Natural killer cell (primary cell): ENCODE measurements around the gene NCS1. TPM values are rescaled to one million over a fixed set of nuclear protein-coding genes. Genes with fewer than 3 reads are reported as not detected.

Source experiments
- ATAC-seq, 3 donors: fragments of 150-1000 bp in 2 of 3; fragments of 200-7000 bp in 1 of 3; cut with Tn5 transposase; 1 replicate in 1 of 3; 2 replicates in 2 of 3; pipeline ENCODE4 v1.10.0; 2021; ENCODE audit warnings: mild to moderate bottlenecking in 2 of 3, moderate library complexity in 2 of 3
- DNase-seq, 2 donors: peaks; one replicate each; pipeline versions ENCODE4 v3.0.0 to v3.0.0-alpha.2; 2013 to 2021; ENCODE audit warnings: mixed read lengths in 1 of 2
- H3K27ac ChIP-seq: one replicate; pipeline ENCODE4 v1.5.1; 2013; ENCODE audit warnings: mild to moderate bottlenecking, low read length
- H3K27me3 ChIP-seq: one replicate; pipeline ENCODE4 v1.6.1; 2013; ENCODE audit warnings: low read length; ENCODE audit not compliant: control insufficient read depth, insufficient read depth
- H3K36me3 ChIP-seq: one replicate; pipeline ENCODE4 v1.6.1; 2013; ENCODE audit warnings: low read length; ENCODE audit not compliant: control insufficient read depth, insufficient read depth
- H3K4me1 ChIP-seq: one replicate; pipeline ENCODE4 v1.6.1; 2013; ENCODE audit warnings: low read length; ENCODE audit not compliant: control insufficient read depth, insufficient read depth
- H3K4me3 ChIP-seq: one replicate; pipeline ENCODE4 v1.5.1; 2013; ENCODE audit warnings: low read length
- H3K9me3 ChIP-seq: one replicate; pipeline ENCODE4 v1.6.1; 2013; ENCODE audit warnings: low read length; ENCODE audit not compliant: control insufficient read depth, insufficient read depth
- H3K27ac Mint-ChIP-seq, 2 donors: one replicate each; pipeline ENCODE4 v1.8.0; 2022; ENCODE audit warnings: mild to moderate bottlenecking in 2 of 2, mixed read lengths in 2 of 2, moderate library complexity in 1 of 2
- H3K27me3 Mint-ChIP-seq, 2 donors: one replicate each; pipeline ENCODE4 v1.8.0; 2022; ENCODE audit warnings: low read depth in 2 of 2, mixed read lengths in 2 of 2
- H3K36me3 Mint-ChIP-seq: one replicate; pipeline ENCODE4 v1.8.0; 2022; ENCODE audit warnings: mixed read lengths
- H3K4me1 Mint-ChIP-seq, 2 donors: one replicate each; pipeline ENCODE4 v1.8.0; 2022; ENCODE audit warnings: mixed read lengths in 2 of 2
- H3K4me3 Mint-ChIP-seq: one replicate; pipeline ENCODE4 v1.8.0; 2022; ENCODE audit warnings: mild to moderate bottlenecking, moderate library complexity, mixed read lengths
- H3K9me3 Mint-ChIP-seq, 2 donors: one replicate each; pipeline ENCODE4 v1.8.0; 2022; ENCODE audit warnings: mixed read lengths in 2 of 2
- WGBS: methylation state at CpG from one replicate; pipeline ENCODE4 v1.1.7; 2013; ENCODE audit warnings: missing lambda C conversion rate; ENCODE audit not compliant: insufficient coverage; 5-methylcytosine and 5-hydroxymethylcytosine counted together
- intact Hi-C: fragments of 100-400 bp; cut with micrococcal nuclease; formaldehyde crosslinking; loops from one replicate; pipeline ENCODE4 v1.14.2; 2022
- total RNA-seq, 4 donors: library from RNA; stranded (reverse); fragments of 120-200 nt in 1 of 4; gene quantifications; one replicate each; pipeline versions ENCODE4 v1.2.3 to v1.2.4, GENCODE V29; 2013 to 2022
- TF ChIP-seq, protein P1 (sequence below): fragments of 200-600 bp; IDR thresholded peaks from one replicate; pipeline ENCODE4 v1.8.0; 2022; ENCODE audit warnings: antibody characterized with exemption

The NCS1 gene
- total RNA-seq, 3 donors from 2014 or later (not counting 1 experiment from before 2014, with no cell fraction given) = 1.4 to 2.4 (median 1.5) TPM

DNA sequence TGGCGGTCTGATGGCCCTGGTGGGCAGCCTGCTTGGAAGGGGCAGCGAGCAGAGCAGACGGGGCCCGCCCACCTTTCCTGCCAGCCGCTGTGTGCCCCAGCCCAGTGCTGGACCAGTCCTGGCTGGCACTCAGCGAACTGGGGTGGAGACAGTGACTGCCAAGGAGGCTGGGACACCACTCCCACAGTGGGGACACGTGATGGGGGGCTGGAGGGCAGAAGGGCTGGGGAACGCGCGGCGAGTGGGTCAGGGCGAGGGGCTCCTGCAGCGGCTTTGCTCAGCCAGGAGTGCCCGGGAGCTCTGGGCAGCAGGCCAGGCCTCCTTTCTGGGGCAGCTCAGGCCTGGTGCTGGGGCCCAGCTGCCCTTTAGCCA lies 19.5 kb downstream of the NCS1 start:
- TF ChIP-seq, protein P1, sequence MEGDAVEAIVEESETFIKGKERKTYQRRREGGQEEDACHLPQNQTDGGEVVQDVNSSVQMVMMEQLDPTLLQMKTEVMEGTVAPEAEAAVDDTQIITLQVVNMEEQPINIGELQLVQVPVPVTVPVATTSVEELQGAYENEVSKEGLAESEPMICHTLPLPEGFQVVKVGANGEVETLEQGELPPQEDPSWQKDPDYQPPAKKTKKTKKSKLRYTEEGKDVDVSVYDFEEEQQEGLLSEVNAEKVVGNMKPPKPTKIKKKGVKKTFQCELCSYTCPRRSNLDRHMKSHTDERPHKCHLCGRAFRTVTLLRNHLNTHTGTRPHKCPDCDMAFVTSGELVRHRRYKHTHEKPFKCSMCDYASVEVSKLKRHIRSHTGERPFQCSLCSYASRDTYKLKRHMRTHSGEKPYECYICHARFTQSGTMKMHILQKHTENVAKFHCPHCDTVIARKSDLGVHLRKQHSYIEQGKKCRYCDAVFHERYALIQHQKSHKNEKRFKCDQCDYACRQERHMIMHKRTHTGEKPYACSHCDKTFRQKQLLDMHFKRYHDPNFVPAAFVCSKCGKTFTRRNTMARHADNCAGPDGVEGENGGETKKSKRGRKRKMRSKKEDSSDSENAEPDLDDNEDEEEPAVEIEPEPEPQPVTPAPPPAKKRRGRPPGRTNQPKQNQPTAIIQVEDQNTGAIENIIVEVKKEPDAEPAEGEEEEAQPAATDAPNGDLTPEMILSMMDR = no peak
- no peak overlapping the region for H3K27ac Mint-ChIP-seq

DNA sequence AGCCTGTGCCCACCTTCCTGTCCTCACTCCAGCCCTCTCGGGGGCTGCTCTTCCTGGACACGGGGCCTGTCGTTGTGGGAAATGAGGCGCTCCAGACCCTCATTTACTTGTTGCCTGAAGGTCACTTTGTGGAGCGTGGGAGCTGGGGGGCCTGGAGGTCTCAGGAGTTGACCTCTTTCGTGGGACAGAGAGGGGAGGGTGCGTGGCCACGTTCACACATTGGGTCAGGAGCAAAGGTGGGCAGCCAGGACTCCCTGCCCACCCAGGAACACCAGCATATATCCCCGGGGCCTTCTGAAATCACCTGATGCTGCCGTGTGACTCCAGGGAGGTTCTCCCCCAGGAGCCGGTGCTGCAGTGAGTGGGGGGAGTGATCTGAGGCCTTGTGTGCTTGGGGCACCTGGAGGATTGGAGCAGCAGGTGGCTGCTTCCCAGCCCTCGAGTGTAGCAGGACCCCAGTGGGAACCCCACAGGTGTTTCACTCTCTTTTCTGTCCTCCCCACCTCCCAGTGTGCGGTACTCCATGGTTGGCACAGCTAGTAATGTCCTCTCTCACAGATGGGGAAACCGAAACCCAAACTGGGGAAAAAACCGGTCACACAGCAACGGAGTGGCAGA lies 20.3 kb downstream of the NCS1 start:
- peaks cover 0 to 17% of the 10 kb centered on the region in 2 donors for H3K4me1 Mint-ChIP-seq
- no peaks in the 10 kb centered on the region for H3K9me3 Mint-ChIP-seq
- H3K4me1 ChIP-seq = peaks cover 4% of the 10 kb centered on the region
- WGBS = 82% methylated on average over 16 of the region's 16 CpGs
- DNase-seq = no peak
- TF ChIP-seq, protein P1 = no peak
- no peak overlapping the region for H3K4me3 Mint-ChIP-seq
- intact Hi-C loops = no loop called here
- no peak overlapping the region for H3K27ac ChIP-seq
- no peaks in the 10 kb centered on the region for H3K27me3 Mint-ChIP-seq
- no peak overlapping the region for H3K4me3 ChIP-seq
- no peaks in the 10 kb centered on the region for H3K36me3 ChIP-seq
- no peak for ATAC-seq
- no peaks in the 10 kb centered on the region for H3K9me3 ChIP-seq
- no peak overlapping the region for H3K27ac Mint-ChIP-seq
- no peaks in the 10 kb centered on the region for H3K36me3 Mint-ChIP-seq
- H3K27me3 ChIP-seq = no peaks in the 10 kb centered on the region

More for the DNA sequence above, 19.5 kb downstream of the NCS1 start:
- no peak overlapping the region for H3K4me3 Mint-ChIP-seq
- no peaks in the 10 kb centered on the region for H3K27me3 Mint-ChIP-seq
- intact Hi-C loops = no loop called here
- ATAC-seq (no peak), DNase-seq (no peak)
- Histone ChIP-seq H3K27me3 (no peaks in the 10 kb centered on the region), H3K4me1 (peaks cover 4% of the 10 kb centered on the region), H3K27ac (no peak overlapping the region), H3K36me3 (no peaks in the 10 kb centered on the region), H3K9me3 (no peaks in the 10 kb centered on the region), H3K4me3 (no peak overlapping the region)
- H3K9me3 Mint-ChIP-seq = no peaks in the 10 kb centered on the region
- H3K4me1 Mint-ChIP-seq = peaks cover 0 to 17% of the 10 kb centered on the region in 2 donors
- 92% methylated on average over 14 of the region's 14 CpGs for WGBS
- no peaks in the 10 kb centered on the region for H3K36me3 Mint-ChIP-seq

DNA sequence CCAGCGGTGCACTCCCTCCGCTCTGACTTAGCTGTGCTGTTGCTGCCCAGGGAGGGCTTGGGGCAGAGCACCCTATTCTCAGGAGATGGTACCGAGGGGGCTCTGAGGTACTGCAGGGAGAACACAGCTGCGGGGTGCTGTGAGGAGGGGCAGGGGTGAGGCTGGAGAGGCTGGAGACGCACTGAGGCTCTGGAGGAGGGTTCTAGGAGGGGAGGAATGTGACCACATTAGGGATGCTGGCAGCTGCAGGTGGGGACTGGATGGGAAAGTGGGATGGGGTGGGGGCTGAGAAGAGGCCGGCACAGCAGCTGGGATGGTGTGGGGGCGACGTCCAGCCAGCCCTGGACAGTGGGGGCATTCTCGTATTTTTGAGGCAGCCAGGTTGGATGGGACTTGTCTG lies 20.9 kb downstream of the NCS1 start:
- peaks cover 4% of the 10 kb centered on the region for H3K4me1 ChIP-seq
- intact Hi-C loops = no loop called here
- H3K27ac Mint-ChIP-seq = no peak overlapping the region
- H3K4me3 Mint-ChIP-seq = no peak overlapping the region
- no peak overlapping the region for H3K4me3 ChIP-seq
- no peaks in the 10 kb centered on the region for H3K9me3 Mint-ChIP-seq
- H3K36me3 Mint-ChIP-seq = no peaks in the 10 kb centered on the region
- H3K27ac ChIP-seq = no peak overlapping the region
- H3K27me3 ChIP-seq = no peaks in the 10 kb centered on the region
- ATAC-seq (no peak), DNase-seq (no peak)
- 83% methylated on average over 9 of the region's 9 CpGs for WGBS
- TF ChIP-seq, protein P1 = no peak
- H3K27me3 Mint-ChIP-seq = no peaks in the 10 kb centered on the region
- H3K9me3 ChIP-seq = no peaks in the 10 kb centered on the region
- H3K36me3 ChIP-seq = no peaks in the 10 kb centered on the region
- peaks cover 0 to 13% of the 10 kb centered on the region in 2 donors for H3K4me1 Mint-ChIP-seq
